HG03521 (cell line): ENCODE measurements around the gene IL34.
"Not testable (repeated sequence)": the region's sequence is repeated elsewhere in the genome, so short reads cannot be mapped to it uniquely, and the experiment has no call there.

Experiments
- ATAC-seq: cut with Tn5 transposase; IDR thresholded peaks from one replicate; pipeline ENCODE4 v1.9.1; 2021; ENCODE audit warnings: mild to moderate bottlenecking, moderate library complexity; ENCODE audit not compliant: unreplicated experiment

Gene IL34

DNA sequence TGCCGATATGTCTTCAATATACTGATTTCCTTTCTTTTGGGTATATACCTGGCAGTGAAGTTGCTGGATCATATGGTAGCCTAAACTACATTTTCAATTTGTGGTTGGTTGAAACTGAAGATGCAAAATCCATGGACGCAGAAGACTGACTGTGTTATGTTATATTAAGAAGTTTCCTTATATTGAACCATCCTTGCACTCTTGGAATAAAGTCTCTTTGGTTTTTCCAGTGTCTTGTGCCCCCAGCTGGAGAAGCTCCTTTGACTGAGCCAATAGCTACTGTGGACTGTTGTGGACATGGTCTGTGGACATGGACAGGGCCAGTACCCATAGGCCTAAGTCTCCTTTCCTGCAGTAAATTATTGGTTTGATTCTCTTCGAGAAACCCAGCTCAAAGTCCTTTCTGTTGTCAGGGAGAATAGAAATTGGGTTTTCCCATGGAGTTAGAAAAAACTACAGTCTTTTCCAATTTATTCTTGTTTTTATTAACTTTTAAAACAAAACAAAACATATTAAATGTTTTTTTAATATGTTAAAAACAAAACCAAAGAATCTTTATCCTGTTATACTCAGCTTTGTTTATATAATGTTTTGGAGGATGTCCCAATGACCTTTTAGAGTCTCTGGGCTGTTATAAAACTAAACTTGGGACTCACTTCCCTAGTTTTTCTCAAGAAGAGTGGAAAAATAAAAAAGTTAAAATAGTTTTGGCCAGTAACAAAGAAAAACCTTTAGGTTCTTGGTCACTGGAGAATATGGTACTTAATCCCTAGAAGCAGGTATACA is 15.2 kb upstream of the IL34 start:
- ATAC-seq, result no peak

DNA sequence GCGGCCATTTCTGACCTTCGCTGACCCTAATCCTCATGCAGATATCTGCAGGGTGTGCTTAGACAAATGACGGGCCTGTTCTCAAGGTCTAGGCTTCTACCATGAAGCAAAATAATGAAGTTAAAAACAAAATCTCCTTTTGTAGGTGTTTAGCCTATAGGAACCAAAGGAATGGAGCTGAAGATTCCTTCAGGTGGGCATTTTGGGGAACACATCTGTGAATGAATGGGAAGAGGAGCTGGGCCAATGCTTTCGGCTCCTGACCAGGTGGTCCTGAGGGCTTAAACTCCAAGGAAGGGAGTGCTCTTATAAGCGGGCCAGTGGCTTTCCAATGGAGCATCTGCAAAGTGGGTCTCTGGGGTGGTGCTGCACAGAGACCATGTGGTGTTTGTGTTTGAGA is 14.1 kb upstream of the IL34 start:
- no peak for ATAC-seq

DNA sequence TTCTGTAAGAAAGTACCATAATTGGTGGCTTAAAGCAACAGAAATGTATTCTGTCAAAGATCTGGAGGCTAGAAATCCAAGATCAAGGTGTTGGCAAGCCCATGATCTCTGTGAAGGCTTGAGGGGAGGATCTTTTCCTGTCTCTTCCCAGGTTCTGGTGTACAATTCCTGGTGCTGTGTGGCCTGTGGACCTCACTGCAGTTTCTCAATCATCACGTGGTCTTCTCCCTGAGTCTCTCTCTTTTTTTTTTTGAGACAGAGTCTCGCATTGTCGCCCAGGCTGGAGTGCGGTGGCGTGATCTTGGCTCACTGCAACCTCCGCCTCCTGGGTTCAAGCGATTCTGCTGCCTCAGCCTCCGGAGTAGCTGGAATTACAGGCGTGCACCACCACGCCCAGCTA is 12.7 kb upstream of the IL34 start:
- ATAC-seq, result not testable (repeated sequence)

DNA sequence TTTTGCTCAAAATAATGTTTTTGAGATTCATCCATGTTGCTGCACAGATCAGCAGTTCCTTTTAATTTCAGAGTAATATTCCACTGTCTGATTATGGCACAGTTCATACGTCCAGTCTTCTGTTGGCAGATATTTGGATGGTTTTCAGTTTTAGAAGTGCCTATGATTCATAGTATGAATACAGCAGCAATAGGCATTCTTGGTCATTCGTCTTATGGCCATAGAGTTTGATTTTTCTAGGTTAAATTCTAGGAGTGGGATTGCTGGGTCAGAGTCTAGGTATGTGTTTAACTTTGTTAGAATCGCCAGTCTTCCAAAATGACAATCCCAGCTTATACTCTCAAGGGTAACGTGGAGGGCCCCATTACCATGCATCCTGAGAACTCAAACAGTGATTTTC is 11.5 kb upstream of the IL34 start:
- no peak for ATAC-seq

DNA sequence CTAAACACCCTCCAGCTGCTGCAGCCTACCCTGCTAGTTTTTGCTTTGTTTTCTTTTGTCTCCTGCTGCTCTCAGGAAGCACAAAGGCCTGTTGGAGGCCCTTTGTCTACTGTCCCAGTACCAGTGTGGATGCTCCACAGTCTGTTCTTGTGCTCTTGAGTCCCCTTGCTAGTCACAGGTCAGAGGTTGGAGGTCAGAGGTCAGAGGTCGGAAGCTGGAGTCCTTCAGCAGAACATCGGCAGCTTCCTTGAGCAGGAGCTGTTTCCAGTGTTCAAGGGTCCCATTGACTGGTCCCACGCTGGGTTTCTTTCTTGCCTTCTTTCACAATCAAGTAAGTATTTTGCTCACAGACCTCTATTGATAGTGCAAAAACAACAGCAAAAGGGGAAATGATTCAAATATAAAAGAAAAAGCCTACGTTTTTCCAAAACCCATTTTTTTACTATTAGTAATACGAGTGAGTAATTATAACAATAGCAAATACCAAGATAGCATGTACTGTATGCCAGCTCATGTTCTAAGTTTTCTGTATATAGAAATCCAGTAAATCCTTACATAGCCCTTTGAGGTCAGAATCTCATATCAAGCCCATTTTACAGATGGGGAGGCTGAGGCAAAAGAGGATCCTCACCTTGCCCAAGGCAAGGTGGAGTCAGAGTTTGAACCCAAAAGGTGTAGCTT is 10.9 kb upstream of the IL34 start:
- no peak for ATAC-seq

DNA sequence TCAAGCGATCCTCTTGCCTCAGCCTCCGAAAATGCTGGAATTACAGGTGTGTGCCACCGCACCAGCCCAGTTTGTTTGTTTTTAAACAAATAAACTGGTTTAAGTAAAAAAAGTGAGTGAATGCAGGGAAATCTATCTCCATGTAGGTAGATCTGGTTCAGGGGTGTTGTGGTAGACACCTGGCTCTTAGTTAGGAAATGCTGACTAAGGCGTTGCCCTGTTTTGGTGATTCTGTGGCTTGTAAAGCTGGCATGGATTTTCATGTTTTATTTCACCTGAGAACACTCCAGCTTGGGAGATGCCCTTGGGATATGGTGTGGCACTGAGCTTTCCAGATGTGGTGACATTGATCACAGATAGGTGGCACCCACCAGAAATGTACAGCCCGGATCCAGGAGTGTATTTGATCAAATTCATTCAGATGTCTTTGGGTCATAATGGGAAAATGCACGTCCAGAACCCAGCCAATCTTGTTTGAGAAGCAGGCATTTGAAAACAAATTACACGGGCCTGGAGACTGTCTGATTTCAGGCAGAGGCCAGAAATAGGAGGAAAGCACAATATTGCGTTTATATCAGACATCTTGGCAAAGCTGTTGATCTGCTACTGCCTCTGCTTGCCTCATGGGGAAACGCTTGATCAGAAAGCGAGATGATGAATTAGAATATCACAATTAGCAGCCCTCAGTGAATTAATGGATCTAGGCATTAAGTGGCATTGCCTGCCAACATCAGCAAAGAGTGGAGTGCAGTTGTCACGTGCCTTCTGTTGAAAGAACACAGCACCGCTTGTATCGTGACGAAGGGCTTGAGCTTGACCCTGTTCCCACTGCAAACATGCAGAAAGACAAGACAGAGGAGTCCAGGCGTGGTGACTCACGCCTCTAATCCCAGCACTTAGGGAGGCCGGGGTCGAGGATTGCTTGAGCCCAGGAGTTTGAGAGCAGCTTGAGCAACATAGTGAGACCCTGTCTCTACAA is 7.3 kb upstream of the IL34 start:
- ATAC-seq, result no peak

DNA sequence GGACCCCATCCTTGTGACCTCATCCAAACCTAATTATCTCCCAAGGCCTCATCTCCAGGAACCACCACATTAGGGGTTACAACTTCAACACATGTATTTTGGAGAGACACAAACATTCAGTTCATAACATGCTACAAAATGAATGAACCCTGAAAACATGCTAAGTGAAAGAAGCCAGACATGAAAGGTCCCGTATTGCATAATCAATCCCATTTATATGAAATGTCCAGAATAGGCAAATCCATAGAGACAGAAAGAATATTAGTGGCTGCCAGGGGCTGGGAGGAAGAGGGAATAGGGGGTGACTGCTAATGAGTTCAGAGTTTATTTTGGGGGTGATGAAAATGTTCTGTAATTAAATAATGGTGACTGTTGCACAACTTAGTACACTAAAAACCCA is 3.7 kb upstream of the IL34 start:
- ATAC-seq, result no peak

DNA sequence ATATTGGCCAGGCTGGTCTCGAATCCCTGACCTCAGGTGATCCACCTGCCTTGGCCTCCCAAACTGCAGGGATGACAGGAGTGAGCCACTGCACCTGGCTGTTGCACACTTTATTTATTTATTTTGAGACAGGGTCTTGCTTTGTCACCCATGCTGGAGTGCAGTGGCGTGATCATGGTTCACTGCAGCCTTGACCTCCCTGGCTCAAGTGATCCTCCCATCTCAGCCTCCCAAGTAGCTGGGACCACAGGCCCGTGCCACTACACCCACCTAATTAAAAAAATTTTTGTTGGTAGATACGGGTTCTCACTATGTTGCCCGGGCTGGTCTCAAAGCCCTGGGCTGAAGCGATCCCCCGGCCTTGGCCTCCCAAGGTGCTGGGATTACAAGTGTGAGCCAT is 3.1 kb upstream of the IL34 start:
- not testable (repeated sequence) for ATAC-seq

DNA sequence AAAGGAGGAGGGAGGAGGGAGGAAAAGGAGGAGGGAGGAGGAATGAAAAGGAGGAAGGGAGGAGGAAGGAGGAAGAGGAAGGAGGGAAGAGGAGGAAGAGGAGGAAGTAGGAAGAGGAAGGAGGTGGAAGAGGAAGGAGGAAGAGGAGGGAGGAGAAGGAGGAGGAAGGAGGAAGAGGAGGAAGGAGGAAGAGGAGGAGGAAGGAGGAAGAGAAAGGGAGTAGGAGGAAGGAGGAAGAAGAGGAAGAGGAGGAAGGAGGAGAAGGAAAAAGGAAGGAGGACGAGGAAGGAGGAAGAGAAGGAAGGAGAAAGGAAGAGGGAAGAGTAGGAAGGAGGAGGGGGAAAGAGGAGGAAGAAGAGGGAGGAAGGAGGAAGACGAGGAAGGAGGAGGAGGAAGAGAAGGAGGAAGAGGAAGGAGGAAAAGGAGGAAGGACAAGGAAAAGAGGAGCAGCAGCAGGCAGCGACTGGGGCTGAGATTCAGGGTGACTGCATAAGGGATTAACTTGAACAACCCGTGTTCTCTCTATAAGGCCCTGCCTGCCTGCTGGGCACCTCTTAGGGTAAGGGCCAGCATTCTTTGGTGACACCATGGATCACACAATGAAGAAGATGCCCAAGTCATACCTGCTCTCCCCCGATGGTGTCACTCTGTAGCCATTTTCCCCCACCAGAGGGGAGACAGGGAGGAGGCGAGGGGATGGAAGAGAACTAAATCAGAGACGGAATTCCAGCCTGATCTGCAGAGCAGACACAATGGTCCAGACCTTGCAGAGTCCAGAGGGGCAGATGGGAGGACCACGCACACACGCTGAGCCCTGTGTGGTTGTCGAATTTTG is 1.4 kb upstream of the IL34 start:
- no peak for ATAC-seq

DNA sequence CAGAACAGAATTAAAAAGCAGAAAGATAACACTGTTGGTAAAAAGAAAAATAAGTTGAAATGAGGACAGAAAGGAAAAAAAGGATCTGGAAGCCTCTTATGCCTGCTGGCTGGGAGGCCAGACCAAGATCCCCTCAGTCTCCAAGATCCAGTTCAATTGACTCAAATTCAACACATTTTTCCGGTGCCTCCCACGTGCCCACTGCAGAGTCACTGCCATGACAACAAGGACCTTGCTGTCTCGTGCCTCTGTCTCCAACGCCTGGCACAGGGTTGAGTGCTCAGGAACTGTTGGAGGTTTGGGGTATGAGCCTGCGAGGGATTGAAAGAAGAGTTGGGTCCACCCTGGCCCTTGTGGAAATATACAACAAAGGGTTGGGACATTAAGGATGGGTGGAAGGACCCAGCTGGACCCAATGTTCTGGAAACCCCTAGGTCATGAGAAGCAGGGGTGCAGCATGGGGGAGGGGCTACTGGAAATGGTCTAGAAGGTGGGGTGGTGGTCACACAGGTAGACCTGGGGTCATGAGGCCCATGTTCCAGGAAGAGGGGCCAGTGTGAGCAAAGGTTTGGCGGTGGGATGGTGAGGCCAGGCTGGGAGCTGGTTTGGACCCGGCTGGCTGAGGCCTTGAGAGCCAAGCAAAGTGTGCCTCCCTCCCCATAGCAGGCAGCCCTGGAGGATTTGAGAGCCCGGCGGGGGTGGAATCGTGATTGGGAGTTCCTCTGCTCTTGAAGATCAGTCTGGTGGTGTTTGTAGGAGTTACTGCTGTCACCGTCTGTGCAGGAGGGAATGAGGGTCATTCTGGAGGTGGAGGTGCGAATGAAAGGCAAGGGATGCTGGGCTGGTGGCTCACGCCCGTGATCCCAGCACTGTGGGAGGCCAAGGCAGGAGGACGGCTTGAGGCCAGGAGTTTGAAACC is 1.3 kb downstream of the IL34 start:
- ATAC-seq, result no peak

DNA sequence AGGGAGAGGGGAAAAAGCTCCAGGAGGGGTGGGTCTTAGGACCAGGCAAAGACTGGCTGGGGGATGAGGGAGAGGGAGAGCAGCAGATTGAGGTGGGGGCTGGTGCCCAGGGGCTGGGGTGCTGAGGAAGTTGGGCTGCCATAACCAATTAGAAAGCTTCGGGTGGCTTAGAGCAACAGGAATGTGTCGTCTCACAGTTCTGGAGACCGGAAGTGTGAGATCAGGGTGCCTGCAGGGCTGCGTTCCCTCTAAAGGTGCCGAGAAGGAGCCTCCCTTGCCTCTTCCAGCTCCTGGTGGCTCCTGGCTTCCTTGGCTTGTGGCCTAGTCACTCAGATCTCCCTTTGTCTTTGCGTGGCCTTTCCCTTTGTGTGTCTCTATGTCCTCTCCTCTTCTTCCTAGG is 2.2 kb downstream of the IL34 start:
- no peak for ATAC-seq

DNA sequence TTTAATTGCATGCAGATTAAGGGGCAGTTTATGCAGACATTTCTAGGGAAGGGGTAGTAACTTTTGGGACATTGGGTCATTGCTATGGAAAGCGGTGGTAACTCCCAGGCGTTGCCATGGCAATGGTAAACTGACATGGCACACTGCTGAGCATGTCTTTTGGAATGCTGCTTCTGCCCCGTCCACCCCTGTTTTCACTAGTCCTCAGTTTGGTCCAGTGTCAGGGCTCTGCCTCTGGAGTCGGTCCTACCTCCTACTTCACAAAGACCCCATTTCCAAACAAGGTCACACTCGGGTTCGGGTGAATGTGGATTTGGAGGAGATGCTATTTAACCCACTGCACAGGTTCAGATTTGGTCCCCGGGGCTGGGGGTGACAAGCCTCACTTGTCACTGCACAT is 2.9 kb downstream of the IL34 start:
- ATAC-seq, result no peak

DNA sequence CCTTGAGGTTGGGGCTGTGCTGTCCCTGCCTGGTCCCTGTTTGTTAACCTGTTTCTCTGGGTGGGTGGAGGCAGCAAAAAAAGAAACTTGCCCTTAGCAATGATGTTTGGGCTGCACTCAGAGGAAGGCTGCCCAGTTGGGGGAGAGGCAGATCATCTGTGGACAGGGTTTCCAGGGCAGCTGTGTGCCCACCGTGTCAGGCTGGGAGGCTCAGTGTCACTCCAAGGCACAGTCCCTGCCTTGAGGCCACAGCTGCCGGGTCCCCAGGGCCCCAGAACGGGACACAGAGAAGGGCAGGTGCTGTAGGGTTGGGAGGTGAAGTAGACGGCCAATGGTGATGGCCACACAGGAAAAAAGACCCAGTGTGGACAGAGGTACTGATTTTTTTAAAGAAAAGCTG is 3.9 kb downstream of the IL34 start:
- no peak for ATAC-seq

DNA sequence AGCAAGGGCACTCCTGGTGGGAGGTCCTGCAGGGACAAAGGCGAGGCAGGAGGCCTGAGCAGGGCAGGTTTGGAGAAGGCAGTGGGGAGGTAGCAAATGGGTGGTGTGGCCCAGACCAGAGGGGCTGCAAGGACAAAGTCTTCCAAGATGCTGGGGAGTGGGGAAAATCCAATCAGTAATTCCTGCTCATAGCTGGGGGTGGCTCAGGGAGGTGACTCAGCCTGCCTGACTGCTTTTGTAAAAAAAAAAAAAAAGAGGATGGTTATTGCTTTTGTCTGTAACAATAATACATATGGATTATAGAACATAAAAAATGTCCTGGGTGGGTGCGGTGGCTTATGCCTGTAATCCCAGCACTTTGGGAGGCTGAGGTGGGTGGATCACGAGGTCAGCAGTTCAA is 5.2 kb downstream of the IL34 start:
- no peak for ATAC-seq

DNA sequence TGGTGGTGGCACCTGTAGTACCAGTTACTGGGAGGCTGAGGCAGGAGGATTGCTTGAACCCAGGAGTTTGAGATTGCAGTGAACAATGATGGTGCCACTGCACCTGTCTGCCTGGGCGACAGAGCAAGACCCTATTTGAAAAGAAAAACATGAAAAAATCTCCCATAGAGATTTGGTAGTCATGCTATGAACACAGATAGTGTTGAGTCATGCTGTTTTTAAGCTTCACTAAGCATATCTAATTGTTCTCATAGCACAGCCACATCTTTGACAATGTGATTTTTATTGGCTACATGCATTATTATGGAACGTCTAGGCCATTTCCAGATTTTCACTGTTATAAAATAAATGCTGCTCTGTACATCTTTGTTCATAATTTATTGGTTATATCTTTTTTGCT is 6.0 kb downstream of the IL34 start:
- no peak for ATAC-seq

DNA sequence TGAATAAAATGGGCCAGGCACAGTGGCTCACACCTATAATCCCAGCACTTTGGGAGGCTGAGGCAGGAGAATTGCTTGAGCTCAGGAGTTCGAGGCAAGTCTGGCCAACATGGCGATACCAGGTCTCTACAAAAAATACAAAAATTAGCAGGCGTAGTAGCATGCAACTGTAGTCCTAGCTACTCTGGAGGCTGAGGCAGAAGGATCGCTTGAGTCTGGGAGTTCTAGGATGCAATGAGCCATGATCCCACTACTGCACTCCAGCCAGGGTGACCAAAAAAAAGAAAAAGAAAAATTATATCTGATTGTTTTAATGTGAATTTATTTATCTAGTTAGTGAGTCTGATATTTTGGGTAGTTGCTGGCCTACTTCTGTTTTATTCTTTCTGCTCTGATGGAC is 7.0 kb downstream of the IL34 start:
- no peak for ATAC-seq

DNA sequence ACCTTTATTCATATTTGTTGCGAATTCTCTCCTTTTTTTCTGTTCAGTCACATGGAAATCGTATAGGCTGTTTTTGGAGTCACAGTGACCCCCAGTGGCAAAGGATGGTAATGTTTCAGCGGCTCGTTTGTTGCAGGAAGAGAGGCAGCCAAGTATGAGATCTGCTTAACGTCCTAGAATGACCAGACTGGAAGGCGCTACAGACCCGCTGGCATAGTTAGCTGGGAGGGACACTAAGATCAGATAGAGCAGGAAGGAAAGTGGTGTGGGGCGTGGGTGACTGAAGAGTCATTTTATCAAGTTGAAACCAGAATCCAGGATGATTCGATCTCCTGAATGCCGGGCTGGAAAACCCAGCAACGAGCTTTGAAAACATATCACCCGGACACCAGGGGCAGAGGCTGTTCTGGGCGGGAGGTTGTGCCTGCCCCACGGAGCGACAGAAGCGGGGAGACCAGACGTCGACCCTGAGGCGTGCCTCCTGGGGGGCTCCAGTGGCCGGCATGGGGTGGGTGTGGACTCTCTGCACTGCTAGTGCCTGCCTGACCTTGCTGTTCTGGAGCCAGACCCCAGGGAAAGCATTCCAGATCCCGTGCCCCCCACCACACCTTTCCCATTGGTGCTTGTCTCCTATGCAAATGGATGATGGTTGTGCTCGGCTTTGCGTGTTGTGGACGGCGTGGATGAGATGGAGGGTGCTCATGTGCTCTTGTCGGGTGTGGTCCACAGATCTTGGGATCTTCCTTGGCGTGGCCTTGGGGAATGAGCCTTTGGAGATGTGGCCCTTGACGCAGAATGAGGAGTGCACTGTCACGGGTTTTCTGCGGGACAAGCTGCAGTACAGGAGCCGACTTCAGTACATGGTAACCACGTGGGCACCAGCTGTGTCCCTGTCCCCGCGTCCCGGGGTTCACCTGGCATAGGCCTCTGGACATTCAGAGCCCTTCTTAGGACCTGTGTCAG is 7.7 kb downstream of the IL34 start:
- no peak for ATAC-seq

DNA sequence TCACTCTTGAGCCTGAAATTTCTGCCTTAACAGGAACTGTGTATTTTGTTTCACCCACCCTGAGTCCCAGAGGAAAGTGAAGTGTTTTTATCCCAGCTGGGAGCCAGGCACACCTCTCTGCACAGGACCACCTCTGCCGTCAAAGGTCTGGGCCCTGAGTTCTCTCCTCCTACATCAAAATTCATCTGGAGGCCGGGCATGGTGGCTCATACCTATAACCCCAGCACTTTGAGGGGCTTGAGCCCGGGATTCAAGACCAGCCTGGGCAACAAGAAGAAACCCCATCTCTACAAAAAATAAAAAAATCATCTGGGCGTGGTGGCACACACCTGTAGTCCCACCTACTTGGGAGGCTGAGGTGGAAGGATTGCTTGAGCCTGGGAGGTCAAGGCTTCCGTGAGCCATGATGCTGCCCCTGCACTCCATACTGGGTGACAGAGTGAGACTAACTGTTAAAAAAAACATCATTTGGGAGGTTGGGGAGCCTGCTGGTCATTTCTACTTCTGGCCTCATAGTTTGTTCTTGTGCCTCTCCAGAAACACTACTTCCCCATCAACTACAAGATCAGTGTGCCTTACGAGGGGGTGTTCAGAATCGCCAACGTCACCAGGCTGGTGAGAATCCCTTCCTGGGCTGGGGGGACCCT is 9.8 kb downstream of the IL34 start:
- ATAC-seq, result no peak
